GM12801 (cell line): ENCODE results near the gene DRG2.

Source experiments
- CTCF ChIP-seq: IDR thresholded peaks from one replicate; pipeline ENCODE4 v1.5.1; 2011; ENCODE audit warnings: control low read depth; ENCODE audit not compliant: insufficient read length; ENCODE audit errors: extremely low read depth

The DRG2 gene

GRCh38 chr17:18139949-18140348 is 52.2 kb downstream of the DRG2 start:
- TF ChIP-seq CTCF, result no peak

- TF ChIP-seq CTCF, result no peak
These were observed 52.9 kb downstream of the DRG2 start for GRCh38 chr17:18140648-18141047.

GRCh38 chr17:18141210-18141803 is 53.6 kb downstream of the DRG2 start:
- TF ChIP-seq CTCF, result no peak

GRCh38 chr17:18142417-18142816 is 54.7 kb downstream of the DRG2 start:
- TF ChIP-seq CTCF, result no peak

- no peak for TF ChIP-seq CTCF
These were observed 55.5 kb downstream of the DRG2 start for GRCh38 chr17:18143044-18143936.

- TF ChIP-seq CTCF, result no peak
These were observed 56.5 kb downstream of the DRG2 start for GRCh38 chr17:18144261-18144660.

GRCh38 chr17:18144855-18145254 is 57.1 kb downstream of the DRG2 start:
- TF ChIP-seq CTCF, result no peak
